ENCODE data around the gene ZNF14. TPM values are rescaled to one million over a fixed set of nuclear protein-coding genes. Genes with fewer than 3 reads are reported as not detected.

Gene ZNF14
- polyA plus RNA-seq, 3 donors from 2014 or later = 5.4 to 14.1 (median 7.1) TPM

- Mint-ChIP-seq H3K4me1 (peaks cover 41 to 42% of the 10 kb centered on the region in 2 donors), H3K36me3 (peaks cover 0 to 1% (median under 1%) of the 10 kb centered on the region in 3 donors), H3K27ac (peak within 1 kb of the TSS; percentile 90 to 99 (median 96)), H3K9me3 (peaks cover 0 to 3% (median 0%) of the 10 kb centered on the region in 6 donors), H3K4me3 (peak within 1 kb of the TSS; percentile 90 to 97 (median 93)), H3K27me3 (ENCODE audit: low read depth in 3 of 3) (peaks cover 14 to 21% (median 16%) of the 10 kb centered on the region in 3 donors)
- peak; percentile 97 to 98 (median 97) for DNase-seq
Measured at GRCh38 chr19:19663256-19664120, 69.4 kb downstream of the ZNF14 start, which contains the start of gene ATP13A1. ATP13A1 (minus strand) TSS chr19:19663676; CDS start chr19:19663666, 10 bp downstream.

GRCh38 chr19:19662871-19663255 lies 70.0 kb downstream of the ZNF14 start:
- Mint-ChIP-seq H3K27ac (peak overlapping the region; percentile 87 to 96 (median 92)), H3K4me1 (peaks cover 35 to 39% of the 10 kb centered on the region in 2 donors), H3K27me3 (ENCODE audit: low read depth in 3 of 3) (peaks cover 9 to 15% (median 13%) of the 10 kb centered on the region in 3 donors), H3K9me3 (no peaks in the 10 kb centered on the region), H3K36me3 (peaks cover 0 to 6% (median 5%) of the 10 kb centered on the region in 3 donors), H3K4me3 (peak overlapping the region; percentile 88 to 94 (median 90))
- DNase-seq = no peak

GRCh38 chr19:19662344-19662743 lies 70.6 kb downstream of the ZNF14 start:
- no peaks in the 10 kb centered on the region for H3K9me3 Mint-ChIP-seq
- peaks cover 0 to 6% (median 5%) of the 10 kb centered on the region in 3 donors for H3K36me3 Mint-ChIP-seq
- peaks cover 9 to 13% (median 13%) of the 10 kb centered on the region in 3 donors for H3K27me3 Mint-ChIP-seq (ENCODE audit: low read depth in 3 of 3)
- peak overlapping the region; percentile 87 to 96 (median 92) for H3K27ac Mint-ChIP-seq
- peak overlapping the region; percentile 88 to 94 (median 90) for H3K4me3 Mint-ChIP-seq
- peaks cover 30 to 34% of the 10 kb centered on the region in 2 donors for H3K4me1 Mint-ChIP-seq
- DNase-seq = no peak

- no peaks in the 10 kb centered on the region for H3K9me3 Mint-ChIP-seq
- H3K4me3 Mint-ChIP-seq = peak overlapping the region; percentile 88 to 94 (median 90)
- H3K27ac Mint-ChIP-seq = peak overlapping the region; percentile 18 to 96 (median 70)
- peaks cover 9 to 13% (median 12%) of the 10 kb centered on the region in 3 donors for H3K27me3 Mint-ChIP-seq (ENCODE audit: low read depth in 3 of 3)
- peaks cover 28 to 34% of the 10 kb centered on the region in 2 donors for H3K4me1 Mint-ChIP-seq
- no peak for DNase-seq
- H3K36me3 Mint-ChIP-seq = peaks cover 0 to 6% (median 5%) of the 10 kb centered on the region in 3 donors
Measured at GRCh38 chr19:19661675-19662251, 71.1 kb downstream of the ZNF14 start.

GRCh38 chr19:19661141-19661674 lies 71.7 kb downstream of the ZNF14 start:
- H3K27ac Mint-ChIP-seq = peak overlapping the region in 4 of 6 donors; percentile 47 to 90 (median 54)
- peaks cover 9 to 13% (median 9%) of the 10 kb centered on the region in 3 donors for H3K27me3 Mint-ChIP-seq (ENCODE audit: low read depth in 3 of 3)
- peaks cover 26 to 34% of the 10 kb centered on the region in 2 donors for H3K4me1 Mint-ChIP-seq
- H3K9me3 Mint-ChIP-seq = no peaks in the 10 kb centered on the region
- peak overlapping the region; percentile 53 to 94 (median 90) for H3K4me3 Mint-ChIP-seq
- H3K36me3 Mint-ChIP-seq = peaks cover 0 to 6% (median 5%) of the 10 kb centered on the region in 3 donors
- no peak for DNase-seq

Other genes starting within 250 kb of the ZNF14 start
- gene TSSK6, start 217.6 kb downstream of the ZNF14 start, polyA plus RNA-seq = under 1 TPM in 2 of 3 donors, not detected in 1; 0.66 to 0.96 TPM
- 100 to 1,000 TPM; 242 to 566 (median 301) TPM for gene NDUFA13, start 216.9 kb downstream of the ZNF14 start, polyA plus RNA-seq
- gene YJEFN3, start 204.2 kb downstream of the ZNF14 start, polyA plus RNA-seq = under 1 TPM in 1 of 3 donors, not detected in 2; 0.21 TPM
- gene CILP2, start 194.8 kb downstream of the ZNF14 start, polyA plus RNA-seq = not detected
- gene PBX4, start 114.4 kb downstream of the ZNF14 start, polyA plus RNA-seq = under 1 TPM in 2 of 3 donors, not detected in 1; 0.57 to 0.82 TPM
- 1 to 10 TPM; 3.8 to 5.9 (median 4.6) TPM for gene LPAR2, start 104.9 kb downstream of the ZNF14 start, polyA plus RNA-seq
- 10 to 100 TPM; 38.9 to 84.4 (median 40.0) TPM for gene GMIP, start 89.5 kb downstream of the ZNF14 start, polyA plus RNA-seq
- 10 to 100 TPM in 2 of 3 donors, 1 to 10 TPM in 1; 8.4 to 29.2 (median 18.6) TPM for gene ATP13A1, start 69.4 kb downstream of the ZNF14 start, polyA plus RNA-seq
- 10 to 100 TPM; 33.9 to 51.4 (median 36.8) TPM for gene ZNF101, start 64.3 kb downstream of the ZNF14 start, polyA plus RNA-seq
- gene ZNF506, start 88.6 kb upstream of the ZNF14 start, polyA plus RNA-seq = 10 to 100 TPM; 15.7 to 19.4 (median 17.1) TPM
- gene ZNF253, start 132.8 kb upstream of the ZNF14 start, polyA plus RNA-seq = 1 to 10 TPM; 3.5 to 6.9 (median 5.8) TPM
- gene ZNF93, start 167.8 kb upstream of the ZNF14 start, polyA plus RNA-seq = 1 to 10 TPM; 2.8 to 5.3 (median 4.8) TPM

Measured in immature natural killer cell (primary cell).